ENCODE data around the gene TSSK2. TPM values are rescaled to one million over a fixed set of nuclear protein-coding genes. Genes with fewer than 3 reads are reported as not detected.

The TSSK2 gene
- total RNA-seq, 2 donors from 2014 or later: not detected

DNA sequence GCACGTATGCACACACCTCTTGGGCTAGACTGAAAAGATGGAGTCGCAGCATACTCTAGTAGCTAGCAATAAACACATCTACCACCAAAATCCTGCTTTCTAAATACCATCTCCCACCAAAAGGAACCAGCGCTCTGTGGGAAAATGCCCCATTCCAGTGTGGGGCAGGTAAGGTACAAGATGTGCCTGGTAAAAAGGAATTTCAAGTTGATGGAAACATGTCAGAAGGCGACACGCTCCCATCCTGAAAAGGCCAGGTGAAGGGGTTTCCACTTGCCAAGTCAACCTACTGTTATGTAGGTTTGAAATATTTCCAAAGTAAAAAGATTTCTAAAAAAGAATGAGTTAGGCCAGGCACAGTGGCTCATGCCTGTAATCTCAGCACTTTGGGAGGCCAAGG is 17.7 kb upstream of the TSSK2 start:
- Histone ChIP-seq H3K27me3 (ENCODE audit: control insufficient read depth, insufficient read depth, low read length, poor library complexity, severe bottlenecking) (no peaks in the 10 kb centered on the region), H3K4me3 (ENCODE audit: low read length) (no peak overlapping the region), H3K36me3 (ENCODE audit: control insufficient read depth, insufficient read depth, low read length) (peaks cover 8% of the 10 kb centered on the region), H3K9me3 (ENCODE audit: control insufficient read depth, low read length) (no peaks in the 10 kb centered on the region), H3K9ac (ENCODE audit: extremely low read depth, low read length, poor library complexity, severe bottlenecking) (no peak overlapping the region), H3K4me1 (ENCODE audit: control insufficient read depth, insufficient read depth, low read length) (peaks cover 8% of the 10 kb centered on the region), H3K27ac (ENCODE audit: low read depth, low read length) (no peak overlapping the region)
- peaks cover 39% of the 10 kb centered on the region for H3K4me1 Mint-ChIP-seq
- 97 to 98% methylated on average over 4 to 5 of the region's 5 CpGs for WGBS, 2 experiments (ENCODE audit: insufficient coverage in 1 of 2, insufficient read length in 1 of 2)
- TF ChIP-seq, protein P1, sequence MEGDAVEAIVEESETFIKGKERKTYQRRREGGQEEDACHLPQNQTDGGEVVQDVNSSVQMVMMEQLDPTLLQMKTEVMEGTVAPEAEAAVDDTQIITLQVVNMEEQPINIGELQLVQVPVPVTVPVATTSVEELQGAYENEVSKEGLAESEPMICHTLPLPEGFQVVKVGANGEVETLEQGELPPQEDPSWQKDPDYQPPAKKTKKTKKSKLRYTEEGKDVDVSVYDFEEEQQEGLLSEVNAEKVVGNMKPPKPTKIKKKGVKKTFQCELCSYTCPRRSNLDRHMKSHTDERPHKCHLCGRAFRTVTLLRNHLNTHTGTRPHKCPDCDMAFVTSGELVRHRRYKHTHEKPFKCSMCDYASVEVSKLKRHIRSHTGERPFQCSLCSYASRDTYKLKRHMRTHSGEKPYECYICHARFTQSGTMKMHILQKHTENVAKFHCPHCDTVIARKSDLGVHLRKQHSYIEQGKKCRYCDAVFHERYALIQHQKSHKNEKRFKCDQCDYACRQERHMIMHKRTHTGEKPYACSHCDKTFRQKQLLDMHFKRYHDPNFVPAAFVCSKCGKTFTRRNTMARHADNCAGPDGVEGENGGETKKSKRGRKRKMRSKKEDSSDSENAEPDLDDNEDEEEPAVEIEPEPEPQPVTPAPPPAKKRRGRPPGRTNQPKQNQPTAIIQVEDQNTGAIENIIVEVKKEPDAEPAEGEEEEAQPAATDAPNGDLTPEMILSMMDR (conservative IDR thresholded peaks at IDR 0.05): no peak
- H3K27me3 Mint-ChIP-seq (ENCODE audit: insufficient read depth): no peaks in the 10 kb centered on the region
- H3K27ac Mint-ChIP-seq: no peak overlapping the region
- no peak for DNase-seq
- no peak overlapping the region for H3K4me3 Mint-ChIP-seq
- H3K36me3 Mint-ChIP-seq (ENCODE audit: low read depth): peaks cover 4% of the 10 kb centered on the region
- no peaks in the 10 kb centered on the region for H3K9me3 Mint-ChIP-seq

DNA sequence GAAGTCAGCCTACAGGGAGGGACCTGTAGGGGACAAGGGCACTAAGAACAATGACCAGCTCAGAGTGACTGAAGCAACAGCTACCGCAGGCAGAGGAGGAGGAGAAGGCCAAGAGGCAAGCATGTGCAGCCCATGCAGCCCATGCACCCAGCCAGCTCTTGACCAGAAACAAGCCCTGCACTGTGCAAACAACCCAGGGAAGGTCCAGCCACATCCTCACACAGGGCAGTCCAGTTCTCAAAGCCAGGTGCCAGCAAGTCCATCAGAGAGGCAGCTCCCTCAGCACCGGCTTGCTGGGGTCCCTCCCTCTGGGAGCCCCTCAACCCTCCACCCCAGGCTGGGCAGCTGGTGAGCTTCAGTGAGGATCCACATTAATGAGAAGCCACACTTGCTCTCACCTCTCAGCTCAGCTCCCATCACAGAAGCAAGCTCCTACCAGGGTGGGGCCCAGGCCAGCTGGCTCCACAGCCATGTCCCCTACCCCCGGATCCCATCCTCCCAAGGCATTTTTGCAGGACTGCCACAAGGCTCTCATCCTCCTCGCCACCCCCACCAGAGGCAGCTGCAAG is 16.0 kb upstream of the TSSK2 start:
- no peak overlapping the region for H3K27ac ChIP-seq (ENCODE audit: low read depth, low read length)
- Mint-ChIP-seq H3K4me1 (peaks cover 34% of the 10 kb centered on the region), H3K4me3 (no peak overlapping the region), H3K9me3 (no peaks in the 10 kb centered on the region), H3K36me3 (ENCODE audit: low read depth) (peaks cover 4% of the 10 kb centered on the region), H3K27ac (peak overlapping the region; percentile 32), H3K27me3 (ENCODE audit: insufficient read depth) (no peaks in the 10 kb centered on the region)
- no peak for DNase-seq
- no peaks in the 10 kb centered on the region for H3K9me3 ChIP-seq (ENCODE audit: control insufficient read depth, low read length)
- no peak overlapping the region for H3K4me3 ChIP-seq (ENCODE audit: low read length)
- no peak overlapping the region for H3K9ac ChIP-seq (ENCODE audit: extremely low read depth, low read length, poor library complexity, severe bottlenecking)
- peaks cover 8% of the 10 kb centered on the region for H3K4me1 ChIP-seq (ENCODE audit: control insufficient read depth, insufficient read depth, low read length)
- H3K36me3 ChIP-seq (ENCODE audit: control insufficient read depth, insufficient read depth, low read length): peaks cover 8% of the 10 kb centered on the region
- TF ChIP-seq, protein P1 (conservative IDR thresholded peaks at IDR 0.05): no peak
- WGBS, 2 experiments (ENCODE audit: insufficient coverage in 1 of 2, insufficient read length in 1 of 2): 38 to 88% methylated on average over 1 to 4 of the region's 4 CpGs
- H3K27me3 ChIP-seq (ENCODE audit: control insufficient read depth, insufficient read depth, low read length, poor library complexity, severe bottlenecking): no peaks in the 10 kb centered on the region

DNA sequence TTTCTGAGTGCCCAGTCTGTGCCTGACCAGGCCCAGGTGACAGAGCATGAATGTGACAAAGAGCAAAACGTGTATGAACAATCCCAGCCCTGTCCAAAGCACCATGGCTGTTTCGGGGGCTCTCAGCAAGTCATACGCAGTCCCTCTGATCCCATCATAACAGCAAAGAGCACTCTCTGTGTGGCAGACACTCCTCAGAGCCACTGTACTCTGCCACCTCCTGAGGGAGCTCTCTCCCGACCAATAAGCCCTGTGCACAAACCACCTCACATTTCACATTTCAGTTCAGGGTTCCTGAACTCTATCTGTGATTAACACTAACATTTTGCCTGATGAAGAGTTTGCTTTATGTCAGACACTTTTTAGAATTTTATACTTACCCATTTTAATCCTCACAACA is 15.5 kb upstream of the TSSK2 start:
- Mint-ChIP-seq H3K36me3 (ENCODE audit: low read depth) (peaks cover 4% of the 10 kb centered on the region), H3K27ac (peak overlapping the region; percentile 32), H3K27me3 (ENCODE audit: insufficient read depth) (no peaks in the 10 kb centered on the region), H3K4me3 (no peak overlapping the region), H3K4me1 (peaks cover 37% of the 10 kb centered on the region), H3K9me3 (no peaks in the 10 kb centered on the region)
- no peak for DNase-seq
- Histone ChIP-seq H3K9ac (ENCODE audit: extremely low read depth, low read length, poor library complexity, severe bottlenecking) (no peak overlapping the region), H3K27ac (ENCODE audit: low read depth, low read length) (no peak overlapping the region), H3K9me3 (ENCODE audit: control insufficient read depth, low read length) (no peaks in the 10 kb centered on the region), H3K4me3 (ENCODE audit: low read length) (no peak overlapping the region), H3K36me3 (ENCODE audit: control insufficient read depth, insufficient read depth, low read length) (peaks cover 8% of the 10 kb centered on the region), H3K27me3 (ENCODE audit: control insufficient read depth, insufficient read depth, low read length, poor library complexity, severe bottlenecking) (no peaks in the 10 kb centered on the region), H3K4me1 (ENCODE audit: control insufficient read depth, insufficient read depth, low read length) (peaks cover 12% of the 10 kb centered on the region)
- WGBS, 2 experiments (ENCODE audit: insufficient coverage in 1 of 2, insufficient read length in 1 of 2): 69 to 71% methylated on average over 4 of the region's 4 CpGs
- TF ChIP-seq, protein P1 (conservative IDR thresholded peaks at IDR 0.05): peak; percentile 29

Measured in endodermal cell (in vitro differentiated cells).